HG03469 (cell line): ENCODE measurements around the gene BICD2.

Source experiments
- ATAC-seq: cut with Tn5 transposase; IDR thresholded peaks from one replicate; pipeline ENCODE4 v1.9.1; 2021; ENCODE audit warnings: mild to moderate bottlenecking, moderate library complexity, moderate number of reproducible peaks; ENCODE audit not compliant: unreplicated experiment

BICD2 gene

DNA sequence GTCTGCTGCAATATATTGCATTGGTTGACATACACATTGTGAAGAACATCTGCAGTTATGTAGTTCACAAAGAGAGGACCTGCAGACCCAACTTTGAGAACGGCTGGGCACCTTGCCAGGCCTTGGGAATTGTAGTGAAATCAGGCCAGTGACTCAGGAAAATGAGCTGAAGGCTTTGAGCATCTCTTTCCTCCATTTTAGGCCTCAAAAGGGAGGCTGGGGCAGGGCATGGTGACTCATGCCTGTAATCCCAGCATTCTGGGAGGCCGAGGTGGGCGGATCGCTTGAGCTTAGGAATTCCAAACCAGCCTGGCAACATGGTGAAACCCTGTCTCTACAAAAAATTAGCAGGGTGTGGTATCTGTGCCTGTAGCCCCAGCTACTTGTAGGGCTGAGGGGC lies 93.3 kb downstream of the BICD2 start:
- no peak for ATAC-seq

GRCh38 chr9:92669890-92670708 lies 94.5 kb downstream of the BICD2 start, which contains the start of gene IPPK:
Gene IPPK (minus strand): TSS chr9:92670131. CDS start chr9:92669988, 143 bp downstream.
- ATAC-seq, result peak; percentile 84

DNA sequence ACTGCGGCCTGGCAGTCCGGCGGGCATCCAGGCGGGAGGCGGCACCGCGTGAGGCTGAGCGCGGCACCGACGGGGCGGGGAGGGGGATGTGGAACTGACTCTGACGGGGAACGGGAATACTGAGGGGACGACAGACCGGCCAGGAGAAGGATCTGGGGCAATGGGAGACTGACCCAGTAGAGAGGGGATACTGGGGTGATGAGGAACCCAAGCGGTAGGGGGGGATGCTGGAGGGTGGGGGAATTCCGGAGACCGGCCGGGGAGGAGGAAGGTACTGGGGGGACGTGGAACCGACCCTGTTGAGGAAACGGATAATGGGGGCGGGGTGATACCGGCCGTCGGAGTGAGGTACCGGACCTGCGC lies 95.1 kb downstream of the BICD2 start:
- ATAC-seq, result no peak

GRCh38 chr9:92668746-92669526 lies 95.7 kb downstream of the BICD2 start:
- no peak for ATAC-seq

DNA sequence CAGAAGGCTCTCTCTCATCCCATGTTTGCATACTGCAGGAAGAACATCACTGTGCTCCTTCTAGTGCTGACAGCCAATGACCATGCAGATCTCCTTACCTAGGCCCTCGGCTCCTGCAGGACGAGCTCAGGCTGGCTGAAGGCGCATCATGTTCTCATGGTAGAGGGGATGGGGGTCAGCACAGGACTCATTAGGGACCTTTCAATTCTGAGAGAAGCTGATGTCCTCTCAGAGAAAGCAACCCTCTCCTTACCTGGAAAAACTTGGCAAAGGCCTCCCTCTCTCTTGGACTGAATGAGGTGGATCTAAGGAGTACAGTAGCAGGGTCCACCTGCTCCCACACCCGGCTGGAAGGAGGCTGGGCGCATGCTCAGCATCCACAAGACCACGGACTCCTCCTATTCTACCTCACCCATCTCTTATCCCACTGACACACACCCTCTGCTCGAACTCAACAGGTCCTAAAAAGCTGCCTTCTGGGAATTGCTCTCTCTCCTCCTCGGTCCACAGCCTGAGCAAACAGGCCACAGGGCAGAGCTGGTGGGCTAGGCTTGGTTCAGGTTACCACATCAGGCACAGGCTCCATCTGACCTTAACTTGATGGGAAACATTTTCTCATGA lies 97.6 kb downstream of the BICD2 start:
- no peak for ATAC-seq

DNA sequence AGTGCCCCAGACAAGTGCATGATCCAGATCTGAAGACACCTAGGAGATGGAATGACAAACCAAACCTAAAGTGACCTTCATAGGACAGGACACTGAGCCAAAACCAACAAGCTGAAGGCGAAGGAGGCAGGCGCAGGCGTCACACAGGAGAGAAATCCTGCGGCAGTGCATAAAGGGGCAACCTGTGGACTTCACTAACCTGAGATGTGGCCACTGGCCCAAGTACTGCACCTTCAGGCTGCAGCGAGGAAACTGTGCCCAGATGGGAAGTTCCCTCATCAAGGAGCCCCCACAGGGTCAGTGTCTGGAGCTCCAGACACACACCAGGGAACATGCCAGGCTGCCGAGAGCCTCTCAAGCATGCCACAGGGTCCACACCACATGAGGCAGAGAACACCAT lies 98.4 kb downstream of the BICD2 start:
- ATAC-seq, result no peak

DNA sequence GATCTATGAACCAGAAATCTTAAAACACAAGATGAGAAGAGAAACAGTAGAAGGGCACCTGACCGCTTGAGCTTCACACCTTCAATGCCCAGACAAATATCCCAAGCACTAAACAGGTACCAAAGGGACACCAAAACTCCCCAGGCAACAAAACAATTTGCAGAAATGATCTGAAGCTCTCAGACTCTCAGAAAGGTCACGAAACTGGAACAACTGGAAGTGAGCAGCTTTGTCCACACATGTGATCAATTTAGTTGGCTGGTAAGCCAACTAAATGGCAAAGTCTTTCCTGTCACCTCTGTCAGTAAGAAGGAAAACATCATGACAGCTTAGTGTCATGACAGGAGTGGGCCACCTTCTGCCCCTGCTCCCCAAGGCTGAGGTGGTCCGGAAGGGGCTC lies 98.8 kb downstream of the BICD2 start:
- ATAC-seq, result no peak

- no peak for ATAC-seq
Measured at GRCh38 chr9:92664394-92665152, 100.1 kb downstream of the BICD2 start.

DNA sequence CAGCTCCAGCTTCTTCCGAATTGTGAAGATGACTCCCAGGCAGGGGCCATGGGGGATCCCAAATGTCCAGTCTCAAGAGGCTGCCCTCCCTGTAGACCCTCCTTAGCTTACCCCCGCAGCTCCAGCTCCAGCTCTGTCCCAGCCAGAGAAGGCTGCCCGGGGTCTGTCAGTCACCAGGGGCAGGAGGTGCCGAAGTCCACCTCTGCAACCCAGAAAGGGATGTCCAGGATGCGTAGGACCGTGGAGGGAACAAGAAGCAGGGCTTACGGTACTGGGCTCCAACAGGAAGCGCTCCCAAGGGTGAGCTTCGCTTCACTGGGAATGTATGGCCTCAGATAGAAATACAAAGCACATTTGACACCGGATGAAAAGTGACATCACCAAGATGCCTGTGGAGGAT lies 100.7 kb downstream of the BICD2 start:
- no peak for ATAC-seq

GRCh38 chr9:92663126-92663525 lies 101.5 kb downstream of the BICD2 start:
- ATAC-seq, result no peak

DNA sequence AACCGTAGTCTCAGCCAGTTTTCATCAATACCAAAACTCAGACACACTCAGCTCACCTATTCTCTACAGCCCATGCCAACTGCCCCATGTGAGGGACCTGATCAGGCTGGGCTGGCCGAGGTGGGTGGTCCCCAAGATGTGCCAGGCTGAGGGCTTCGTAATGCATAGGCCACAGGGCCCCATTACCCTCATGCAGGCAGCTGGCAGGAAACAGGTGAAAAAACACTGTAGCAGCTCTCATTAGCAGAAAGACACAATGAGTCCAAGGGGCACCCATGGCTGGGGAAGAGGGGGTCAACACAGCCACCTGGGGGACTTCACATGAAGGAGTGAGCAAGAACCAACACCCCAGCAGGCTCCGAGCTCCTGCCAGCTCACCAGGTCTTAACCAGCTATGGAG lies 102.9 kb downstream of the BICD2 start:
- no peak for ATAC-seq
